ENCODE results near the gene MSI2. TPM values are rescaled to one million over a fixed set of nuclear protein-coding genes. Genes with fewer than 3 reads are reported as not detected.

The MSI2 gene
- total and polyA plus RNA-seq, 5 donors: 43.9 to 113 (median 107) TPM

DNA sequence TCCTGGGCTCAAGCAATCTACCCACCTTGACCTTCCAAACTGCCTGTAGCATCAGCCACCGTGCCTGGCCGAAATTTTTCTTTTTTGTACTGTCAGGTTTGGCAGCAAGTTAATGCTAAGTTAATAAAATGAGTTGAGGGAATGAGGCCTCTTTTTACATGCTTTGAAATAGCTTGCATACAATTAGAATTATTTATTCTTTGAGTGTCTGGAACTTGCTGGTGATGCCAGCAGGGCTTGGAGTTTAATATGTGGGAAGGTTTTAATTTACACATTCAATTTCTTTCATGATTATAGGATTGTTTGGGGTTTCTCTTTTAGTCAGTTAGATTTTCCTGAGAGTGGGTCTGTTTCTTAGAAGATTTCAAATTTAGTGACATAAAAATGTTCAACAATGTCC lies 31.2 kb upstream of the MSI2 start:
- Histone ChIP-seq H3K4me3 (ENCODE audit: low read length) (no peak overlapping the region), H3K4me1 (ENCODE audit: control insufficient read depth, insufficient read depth, low read length) (no peaks in the 10 kb centered on the region), H3K9me3 (ENCODE audit: control insufficient read depth, low read length) (no peaks in the 10 kb centered on the region), H3K27me3 (ENCODE audit: control insufficient read depth, insufficient read depth) (no peaks in the 10 kb centered on the region), H3K27ac (ENCODE audit: low read length) (no peak overlapping the region)
- ATAC-seq: no peak
- no peak for DNase-seq
- 91% methylated on average over 2 of the region's 2 CpGs for whole genome bisulfite sequencing
- intact Hi-C loops (cut with DNase I): no loop called here

- ATAC-seq (no peak), DNase-seq (no peak)
- no peak overlapping the region for H3K4me3 ChIP-seq (ENCODE audit: low read length)
- H3K27me3 ChIP-seq (ENCODE audit: control insufficient read depth, insufficient read depth): no peaks in the 10 kb centered on the region
- intact Hi-C loops (cut with DNase I): no loop called here
- no peaks in the 10 kb centered on the region for H3K4me1 ChIP-seq (ENCODE audit: control insufficient read depth, insufficient read depth, low read length)
- WGBS: 45% methylated on average over 1 of the region's 1 CpG
- H3K27ac ChIP-seq (ENCODE audit: low read length): no peak overlapping the region
- H3K9me3 ChIP-seq (ENCODE audit: control insufficient read depth, low read length): no peaks in the 10 kb centered on the region
These were observed 29.5 kb upstream of the MSI2 start for GRCh38 chr17:57226793-57227192.

GRCh38 chr17:57228911-57229310 lies 27.4 kb upstream of the MSI2 start:
- H3K27ac ChIP-seq (ENCODE audit: low read length): no peak overlapping the region
- no peak overlapping the region for H3K4me3 ChIP-seq (ENCODE audit: low read length)
- WGBS: 86% methylated on average over 4 of the region's 4 CpGs
- no peaks in the 10 kb centered on the region for H3K9me3 ChIP-seq (ENCODE audit: control insufficient read depth, low read length)
- intact Hi-C loops (cut with DNase I): no loop called here
- no peaks in the 10 kb centered on the region for H3K27me3 ChIP-seq (ENCODE audit: control insufficient read depth, insufficient read depth)
- DNase-seq: no peak
- no peak for ATAC-seq
- H3K4me1 ChIP-seq (ENCODE audit: control insufficient read depth, insufficient read depth, low read length): no peaks in the 10 kb centered on the region

DNA sequence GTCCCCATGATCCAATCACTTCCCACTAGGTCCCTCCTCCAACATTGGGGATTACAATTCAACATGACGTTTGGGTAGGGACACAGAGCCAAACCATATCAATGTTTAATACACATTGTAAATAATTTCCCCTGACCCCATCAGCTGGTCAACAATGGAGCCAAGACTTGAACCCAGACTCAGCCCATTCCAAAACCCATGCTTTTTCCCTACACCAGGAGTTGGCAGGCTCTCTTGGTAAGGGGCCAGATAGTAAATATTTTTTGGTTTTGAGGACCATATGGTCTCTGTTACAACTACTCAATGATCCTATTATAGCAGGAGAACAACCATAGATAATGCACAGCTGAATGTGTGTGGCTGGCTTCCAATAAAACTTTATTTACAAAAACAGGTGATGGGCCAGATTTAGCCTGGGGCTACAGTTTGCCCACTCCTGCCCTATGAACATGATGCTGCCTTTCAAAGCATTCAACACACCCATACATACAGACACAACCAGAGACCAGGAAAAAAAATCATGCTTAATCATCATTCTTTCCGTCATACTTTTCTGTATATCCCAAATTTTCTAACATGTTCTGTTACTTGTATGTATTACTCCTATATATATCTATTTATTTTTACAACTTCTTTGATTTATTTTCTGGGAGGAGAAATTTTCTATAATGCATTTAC lies 22.1 kb upstream of the MSI2 start:
- no peak for DNase-seq
- intact Hi-C loops (cut with DNase I): loop anchor here in 1 of 4 donors (10.0 kb wide), 1 partner anchor 451 kb away; no protein-coding TSS in a partner anchor
- Histone ChIP-seq H3K4me3 (ENCODE audit: low read length) (no peak overlapping the region), H3K9me3 (ENCODE audit: control insufficient read depth, low read length) (no peaks in the 10 kb centered on the region), H3K4me1 (ENCODE audit: control insufficient read depth, insufficient read depth, low read length) (no peaks in the 10 kb centered on the region), H3K27ac (ENCODE audit: low read length) (no peak overlapping the region), H3K27me3 (ENCODE audit: control insufficient read depth, insufficient read depth) (no peaks in the 10 kb centered on the region)
- WGBS: 68% methylated on average over 2 of the region's 2 CpGs
- ATAC-seq: no peak

- intact Hi-C loops (cut with DNase I): loop anchor here in 1 of 4 donors (10.0 kb wide), 1 partner anchor 450 kb away; no protein-coding TSS in a partner anchor
- no peak for DNase-seq
- Histone ChIP-seq H3K4me1 (ENCODE audit: control insufficient read depth, insufficient read depth, low read length) (no peaks in the 10 kb centered on the region), H3K9me3 (ENCODE audit: control insufficient read depth, low read length) (no peaks in the 10 kb centered on the region), H3K27me3 (ENCODE audit: control insufficient read depth, insufficient read depth) (no peaks in the 10 kb centered on the region), H3K4me3 (ENCODE audit: low read length) (no peak overlapping the region), H3K27ac (ENCODE audit: low read length) (no peak overlapping the region)
- no peak for ATAC-seq
- 41% methylated on average over 1 of the region's 1 CpG for WGBS
These were observed 21.6 kb upstream of the MSI2 start for GRCh38 chr17:57234739-57235092.

GRCh38 chr17:57235124-57235523 lies 21.2 kb upstream of the MSI2 start:
- ATAC-seq (no peak), DNase-seq (no peak)
- Histone ChIP-seq H3K9me3 (ENCODE audit: control insufficient read depth, low read length) (no peaks in the 10 kb centered on the region), H3K27ac (ENCODE audit: low read length) (no peak overlapping the region), H3K4me3 (ENCODE audit: low read length) (no peak overlapping the region), H3K27me3 (ENCODE audit: control insufficient read depth, insufficient read depth) (no peaks in the 10 kb centered on the region), H3K4me1 (ENCODE audit: control insufficient read depth, insufficient read depth, low read length) (no peaks in the 10 kb centered on the region)
- 81% methylated on average over 6 of the region's 6 CpGs for WGBS
- intact Hi-C loops (cut with DNase I): loop anchor here in 1 of 4 donors (10.0 kb wide), 1 partner anchor 450 kb away; no protein-coding TSS in a partner anchor

GRCh38 chr17:57236686-57237299 lies 19.5 kb upstream of the MSI2 start:
- no peak for ATAC-seq

DNA sequence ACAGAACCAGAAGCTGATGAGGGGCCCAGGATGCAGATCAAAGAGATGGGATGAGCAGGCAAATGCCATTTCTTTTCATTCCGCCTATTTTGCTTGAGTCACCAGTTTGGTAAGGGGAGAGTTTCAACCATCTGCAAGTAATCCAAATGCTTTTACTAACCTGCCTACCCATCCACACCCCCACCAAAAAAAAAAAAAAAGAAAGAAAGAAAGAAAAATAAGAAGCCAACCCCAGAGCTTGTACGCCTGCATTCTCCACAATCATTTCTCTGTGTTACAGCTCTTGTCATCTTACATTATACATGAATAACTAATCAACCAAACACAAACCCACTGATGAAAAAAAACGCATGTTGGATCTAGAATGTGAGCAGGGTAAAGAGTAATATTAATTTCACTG lies 15.7 kb upstream of the MSI2 start:
- Histone ChIP-seq H3K4me1 (ENCODE audit: control insufficient read depth, insufficient read depth, low read length) (peaks cover 3% of the 10 kb centered on the region), H3K4me3 (ENCODE audit: low read length) (no peak overlapping the region), H3K9me3 (ENCODE audit: control insufficient read depth, low read length) (no peaks in the 10 kb centered on the region), H3K27me3 (ENCODE audit: control insufficient read depth, insufficient read depth) (no peaks in the 10 kb centered on the region), H3K27ac (ENCODE audit: low read length) (no peak overlapping the region)
- 89% methylated on average over 3 of the region's 3 CpGs for WGBS
- intact Hi-C loops (cut with DNase I): loop anchor here in 3 of 4 donors (5.0 to 10.0 kb wide), 5 partner anchors 204 to 507 kb away; partner anchors contain the start of gene CCDC182 (in 1 of the 3)
- no peak for DNase-seq
- no peak for ATAC-seq

More at GRCh38 chr17:57236686-57237299, 19.5 kb upstream of the MSI2 start:
- no peaks in the 10 kb centered on the region for H3K9me3 ChIP-seq (ENCODE audit: control insufficient read depth, low read length)
- no peak for DNase-seq
- no peak overlapping the region for H3K27ac ChIP-seq (ENCODE audit: low read length)
- no peaks in the 10 kb centered on the region for H3K4me1 ChIP-seq (ENCODE audit: control insufficient read depth, insufficient read depth, low read length)
- intact Hi-C loops (cut with DNase I): loop anchor here in 1 of 4 donors (10.0 kb wide), 1 partner anchor 448 kb away; no protein-coding TSS in a partner anchor
- WGBS: 91% methylated on average over 5 of the region's 5 CpGs
- H3K27me3 ChIP-seq (ENCODE audit: control insufficient read depth, insufficient read depth): no peaks in the 10 kb centered on the region
- no peak overlapping the region for H3K4me3 ChIP-seq (ENCODE audit: low read length)

DNA sequence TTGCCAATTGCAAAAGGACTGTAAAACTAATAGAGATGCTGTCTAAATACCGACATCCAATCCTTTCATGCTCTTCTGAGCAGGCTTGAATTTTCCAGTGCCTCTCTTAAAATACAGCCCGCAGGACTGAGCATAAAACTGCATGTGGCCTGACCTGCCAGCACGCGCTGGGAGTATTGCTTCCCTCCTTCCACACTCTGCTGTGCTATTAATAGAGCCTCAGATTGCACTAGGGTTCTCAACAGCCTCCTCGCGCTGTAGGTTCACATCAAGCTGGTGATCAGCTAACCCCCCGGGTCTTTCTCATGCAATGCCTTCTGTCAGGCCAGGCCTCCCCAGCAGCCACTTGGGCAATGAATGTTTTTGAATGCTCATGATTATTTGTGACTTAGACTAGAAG lies 14.2 kb upstream of the MSI2 start:
- 28% methylated on average over 7 of the region's 7 CpGs for WGBS
- ATAC-seq: peak; percentile 81 to 83

DNA sequence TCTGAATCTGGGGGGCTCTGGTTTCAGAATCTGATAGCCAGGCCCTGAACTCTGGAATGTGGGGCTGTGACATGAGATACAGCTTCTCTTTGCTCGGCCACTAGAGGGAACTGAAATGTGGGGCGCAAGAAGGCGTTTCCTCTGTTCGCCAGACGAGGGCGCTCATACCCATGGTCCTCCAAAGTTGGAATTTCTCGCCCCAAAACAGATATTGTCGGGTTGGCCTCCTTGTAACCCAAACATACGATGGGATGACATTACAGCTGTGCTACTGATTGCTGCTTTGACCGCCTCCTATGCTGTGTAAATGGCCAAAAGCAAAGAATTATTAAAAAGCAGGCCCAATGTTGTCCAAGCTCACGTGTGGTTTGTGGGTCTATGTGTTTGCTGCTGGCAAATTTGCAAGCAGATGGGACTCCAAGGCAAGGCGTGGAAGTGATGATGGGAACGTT lies 13.1 kb upstream of the MSI2 start:
- no peak overlapping the region for H3K4me3 ChIP-seq (ENCODE audit: low read length)
- no peaks in the 10 kb centered on the region for H3K27me3 ChIP-seq (ENCODE audit: control insufficient read depth, insufficient read depth)
- no peaks in the 10 kb centered on the region for H3K9me3 ChIP-seq (ENCODE audit: control insufficient read depth, low read length)
- H3K4me1 ChIP-seq (ENCODE audit: control insufficient read depth, insufficient read depth, low read length): peaks cover 3% of the 10 kb centered on the region
- ATAC-seq (peak; percentile 63 to 79), DNase-seq (peak; percentile 51 to 85 (median 83))
- WGBS: 22% methylated on average over 13 of the region's 13 CpGs
- H3K27ac ChIP-seq (ENCODE audit: low read length): no peak overlapping the region
- intact Hi-C loops (cut with DNase I): loop anchor here in 3 of 4 donors (5.0 to 10.0 kb wide), 5 partner anchors 202 to 504 kb away; partner anchors contain the start of gene CCDC182 (in 1 of the 3)

More for the DNA sequence above, 14.2 kb upstream of the MSI2 start:
- Histone ChIP-seq H3K4me3 (ENCODE audit: low read length) (no peak overlapping the region), H3K27ac (ENCODE audit: low read length) (no peak overlapping the region), H3K27me3 (ENCODE audit: control insufficient read depth, insufficient read depth) (no peaks in the 10 kb centered on the region), H3K9me3 (ENCODE audit: control insufficient read depth, low read length) (no peaks in the 10 kb centered on the region), H3K4me1 (ENCODE audit: control insufficient read depth, insufficient read depth, low read length) (peaks cover 3% of the 10 kb centered on the region)
- DNase-seq: peak in 1 of 3 donors; percentile 56
- intact Hi-C loops (cut with DNase I): loop anchor here in 3 of 4 donors (5.0 to 10.0 kb wide), 5 partner anchors 203 to 505 kb away; partner anchors contain the start of gene CCDC182 (in 1 of the 3)

GRCh38 chr17:57245786-57246185 lies 10.5 kb upstream of the MSI2 start:
- Histone ChIP-seq H3K9me3 (ENCODE audit: control insufficient read depth, low read length) (no peaks in the 10 kb centered on the region), H3K27me3 (ENCODE audit: control insufficient read depth, insufficient read depth) (no peaks in the 10 kb centered on the region), H3K4me3 (ENCODE audit: low read length) (no peak overlapping the region), H3K27ac (ENCODE audit: low read length) (no peak overlapping the region), H3K4me1 (ENCODE audit: control insufficient read depth, insufficient read depth, low read length) (peaks cover 3% of the 10 kb centered on the region)
- DNase-seq: peak in 1 of 3 donors; percentile 57
- no peak for ATAC-seq
- 67% methylated on average over 10 of the region's 10 CpGs for WGBS
- intact Hi-C loops (cut with DNase I): loop anchor here in 3 of 4 donors (10.0 kb wide), 3 partner anchors 199 to 429 kb away; no protein-coding TSS in a partner anchor
